Immature natural killer cell (primary cell): ENCODE results near the gene MORF4L1. TPM values are rescaled to one million over a fixed set of nuclear protein-coding genes. Genes with fewer than 3 reads are reported as not detected.
"Not testable (repeated sequence)": the region's sequence is repeated elsewhere in the genome, so short reads cannot be mapped to it uniquely, and the experiment has no call there.

ENCODE experiments used
- DNase-seq, 3 donors: peaks; one replicate each; pipeline ENCODE4 v3.0.0; 2022; ENCODE audit warnings: mixed read lengths in 1 of 3
- H3K27ac Mint-ChIP-seq, 6 donors: one replicate each; pipeline ENCODE4 v1.8.0; 2020; ENCODE audit warnings: mixed read lengths in 6 of 6, mild to moderate bottlenecking in 5 of 6, inconsistent platforms in 4 of 6, moderate library complexity in 3 of 6
- H3K27me3 Mint-ChIP-seq, 3 donors: one replicate each; pipeline ENCODE4 v1.8.0; 2020 to 2021; ENCODE audit warnings: low read depth in 3 of 3, mild to moderate bottlenecking in 3 of 3, mixed read lengths in 3 of 3, moderate library complexity in 3 of 3, inconsistent platforms in 1 of 3
- H3K36me3 Mint-ChIP-seq, 3 donors: one replicate each; pipeline ENCODE4 v1.8.0; 2020; ENCODE audit warnings: mixed read lengths in 3 of 3, inconsistent platforms in 2 of 3, mild to moderate bottlenecking in 2 of 3
- H3K4me1 Mint-ChIP-seq, 2 donors: one replicate each; pipeline ENCODE4 v1.8.0; 2020; ENCODE audit warnings: inconsistent platforms in 2 of 2, mild to moderate bottlenecking in 2 of 2, mixed read lengths in 2 of 2, moderate library complexity in 1 of 2
- H3K4me3 Mint-ChIP-seq, 5 donors: one replicate each; pipeline ENCODE4 v1.8.0; 2020; ENCODE audit warnings: mild to moderate bottlenecking in 5 of 5, mixed read lengths in 5 of 5, inconsistent platforms in 3 of 5, moderate library complexity in 3 of 5
- H3K9me3 Mint-ChIP-seq, 6 donors: one replicate each; pipeline ENCODE4 v1.8.0; 2020; ENCODE audit warnings: mild to moderate bottlenecking in 6 of 6, mixed read lengths in 6 of 6, inconsistent platforms in 4 of 6, moderate library complexity in 3 of 6
- polyA plus RNA-seq, 3 donors: library from polyadenylated mRNA; unstranded; fragments of 300-500 nt; fragmentation: Illumina TruSeq; gene quantifications; one replicate each; pipeline ENCODE4 v1.2.3, GENCODE V29; 2021

Gene MORF4L1
- polyA plus RNA-seq, 3 donors from 2014 or later, result 235 to 280 (median 253) TPM

DNA sequence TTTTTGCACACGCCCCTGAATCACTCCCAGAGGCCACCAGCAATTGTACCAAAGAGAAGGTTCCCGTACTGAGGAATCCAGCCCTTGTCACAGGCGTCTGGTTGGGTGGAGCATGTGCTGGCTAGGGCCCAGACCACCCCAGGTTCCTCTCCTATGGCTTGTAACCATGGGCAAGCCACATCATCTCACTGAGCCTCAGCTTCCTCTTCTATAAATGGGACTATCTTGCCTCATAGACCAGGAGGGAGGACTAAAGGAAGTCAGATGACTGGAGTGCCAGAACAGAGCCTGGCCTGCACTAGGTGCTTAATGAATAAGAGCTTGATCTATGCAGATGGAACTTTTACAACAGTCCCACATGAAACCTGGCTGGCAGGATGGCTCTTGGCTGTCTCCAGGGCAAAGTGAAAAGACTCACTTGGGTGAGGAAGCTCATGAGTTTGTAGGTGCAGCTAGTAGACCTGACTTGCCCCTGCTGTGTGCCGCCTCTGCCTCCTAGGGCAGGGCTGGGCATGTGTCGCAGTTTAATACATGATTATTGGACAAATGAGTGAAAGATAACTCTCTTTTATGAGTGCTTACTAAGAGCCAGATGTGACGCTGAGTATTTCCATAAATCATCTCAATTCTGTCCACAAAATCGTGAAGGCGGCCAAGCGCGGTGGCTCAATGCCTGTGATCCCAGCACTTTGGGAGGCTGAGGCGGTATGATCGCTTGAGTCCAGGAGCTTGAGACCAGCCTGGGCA lies 42.8 kb downstream of the MORF4L1 start:
- Mint-ChIP-seq H3K4me1 (peaks cover 8 to 27% of the 10 kb centered on the region in 2 donors), H3K27me3 (no peaks in the 10 kb centered on the region), H3K4me3 (no peak overlapping the region), H3K9me3 (no peaks in the 10 kb centered on the region), H3K36me3 (peaks cover 0 to 16% (median 3%) of the 10 kb centered on the region in 3 donors), H3K27ac (peak overlapping the region in 4 of 6 donors; percentile 9 to 18 (median 12))
- no peak for DNase-seq

DNA sequence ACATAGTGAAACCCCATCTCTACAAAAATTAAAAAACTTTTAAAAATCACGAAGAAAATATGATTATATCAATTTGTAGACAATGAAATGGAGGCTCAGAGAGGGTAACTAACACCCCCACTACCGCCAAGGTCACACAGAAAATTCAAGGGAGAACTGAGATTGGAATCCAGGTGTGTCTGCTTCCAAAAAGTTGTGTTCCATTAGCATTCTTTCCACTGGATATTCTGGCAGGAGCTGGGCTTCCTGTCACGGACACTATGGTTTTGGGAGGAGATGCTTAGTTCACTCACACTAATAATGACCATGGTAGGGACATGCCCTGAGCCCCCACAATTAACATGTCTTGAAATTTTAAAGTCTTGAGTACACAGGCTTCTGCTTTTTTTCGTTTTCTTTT lies 43.4 kb downstream of the MORF4L1 start:
- DNase-seq, result no peak
- Mint-ChIP-seq H3K36me3 (peaks cover 0 to 17% (median 3%) of the 10 kb centered on the region in 3 donors), H3K27ac (no peak overlapping the region), H3K4me3 (no peak overlapping the region), H3K27me3 (no peaks in the 10 kb centered on the region), H3K4me1 (peaks cover 4 to 21% of the 10 kb centered on the region in 2 donors), H3K9me3 (no peaks in the 10 kb centered on the region)

DNA sequence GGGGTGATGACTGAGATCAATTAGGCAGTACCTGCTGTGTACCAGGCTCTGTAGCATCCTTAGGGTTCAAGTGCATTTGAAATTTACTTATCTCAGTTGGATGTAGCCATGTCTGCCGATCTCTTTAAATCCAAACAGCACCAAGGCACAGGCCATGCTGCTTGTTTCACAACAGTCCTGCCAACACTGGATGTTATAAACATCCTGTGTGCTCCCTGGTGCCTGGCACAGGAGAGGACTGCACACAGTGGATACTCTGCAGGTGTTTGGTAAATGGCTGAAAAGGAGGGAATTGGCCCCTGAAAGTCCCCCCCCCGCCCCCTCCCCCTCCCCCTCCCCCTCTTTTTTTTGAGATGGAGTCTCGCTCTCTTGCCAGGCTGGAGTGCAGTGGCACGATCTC lies 45.2 kb downstream of the MORF4L1 start:
- no peaks in the 10 kb centered on the region for H3K9me3 Mint-ChIP-seq
- peaks cover 0 to 16% (median 0%) of the 10 kb centered on the region in 3 donors for H3K36me3 Mint-ChIP-seq
- H3K4me1 Mint-ChIP-seq, result peaks cover 4 to 6% of the 10 kb centered on the region in 2 donors
- H3K4me3 Mint-ChIP-seq, result no peak overlapping the region
- DNase-seq, result no peak
- H3K27me3 Mint-ChIP-seq, result no peaks in the 10 kb centered on the region
- H3K27ac Mint-ChIP-seq, result peak overlapping the region in 1 of 6 donors; percentile 16

DNA sequence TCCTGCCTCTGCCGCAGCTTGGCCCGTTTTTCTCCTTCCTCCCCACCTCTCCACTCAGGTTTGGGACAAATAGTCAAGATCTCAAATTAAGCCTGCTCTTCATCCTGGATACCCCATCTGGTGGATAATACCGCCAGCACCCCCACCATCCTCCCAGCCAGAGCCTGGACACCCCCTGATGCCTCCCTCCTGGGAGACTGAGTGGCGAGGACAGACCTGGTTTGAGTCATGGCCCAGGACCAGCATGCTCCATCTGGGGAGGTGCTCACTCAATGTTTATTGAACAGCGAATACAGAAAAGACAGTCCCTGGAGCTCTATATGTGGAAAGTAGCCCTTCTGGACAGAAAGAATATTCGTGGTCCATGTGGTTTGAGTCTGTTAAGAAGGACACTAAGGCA lies 48.8 kb downstream of the MORF4L1 start:
- DNase-seq, result no peak
- Mint-ChIP-seq H3K4me3 (no peak overlapping the region), H3K4me1 (peaks cover 0 to 1% of the 10 kb centered on the region in 2 donors), H3K27ac (no peak overlapping the region), H3K27me3 (peaks cover 0 to 1% (median 0%) of the 10 kb centered on the region in 3 donors), H3K9me3 (no peaks in the 10 kb centered on the region), H3K36me3 (peaks cover 0 to 14% (median 0%) of the 10 kb centered on the region in 3 donors)

DNA sequence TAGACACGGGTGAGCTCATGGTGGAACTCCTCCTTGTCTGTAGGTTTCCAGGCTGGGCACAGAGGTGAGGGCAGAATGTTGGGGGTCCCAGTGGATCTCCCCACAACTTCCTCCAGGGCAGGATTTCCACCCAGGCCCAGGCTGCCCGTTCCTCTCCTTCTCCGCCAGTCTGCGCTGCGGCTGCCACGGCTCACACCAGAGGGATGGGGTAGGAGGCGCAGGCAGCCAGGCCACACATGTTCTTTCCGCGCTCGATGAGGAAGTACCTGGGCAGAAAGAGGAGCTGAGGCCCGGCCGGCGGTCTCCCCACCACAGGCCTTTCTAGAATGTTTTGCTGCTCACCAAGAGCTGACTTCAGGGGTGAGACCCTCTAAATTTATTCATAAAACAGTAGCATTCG lies 49.2 kb downstream of the MORF4L1 start:
- H3K9me3 Mint-ChIP-seq, result no peaks in the 10 kb centered on the region
- H3K36me3 Mint-ChIP-seq, result peaks cover 0 to 14% (median 3%) of the 10 kb centered on the region in 3 donors
- DNase-seq, result no peak
- H3K4me1 Mint-ChIP-seq, result peaks cover 0 to 1% of the 10 kb centered on the region in 2 donors
- no peak overlapping the region for H3K4me3 Mint-ChIP-seq
- H3K27me3 Mint-ChIP-seq, result peaks cover 0 to 1% (median 0%) of the 10 kb centered on the region in 3 donors
- H3K27ac Mint-ChIP-seq, result no peak overlapping the region

DNA sequence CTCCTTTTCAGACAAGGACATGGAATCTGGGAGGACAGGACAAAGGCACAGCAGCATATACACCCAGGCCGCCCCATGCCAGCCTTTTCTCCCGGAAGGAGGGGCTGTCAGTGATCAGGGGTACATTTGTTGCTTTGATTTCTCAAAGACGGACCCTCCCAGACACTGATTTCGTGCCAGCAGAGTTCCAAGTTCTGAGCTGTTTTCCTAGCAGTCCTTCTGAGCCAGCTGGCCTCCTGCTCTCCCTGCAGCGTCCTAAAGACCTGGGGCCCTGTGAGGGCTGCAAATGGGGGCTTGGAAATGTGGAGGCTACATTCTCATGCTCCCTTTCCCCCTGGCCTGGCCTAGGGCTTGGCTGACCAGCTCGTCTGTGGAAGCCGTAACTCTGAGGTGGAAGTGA lies 49.8 kb downstream of the MORF4L1 start:
- Mint-ChIP-seq H3K36me3 (peaks cover 0 to 14% (median 4%) of the 10 kb centered on the region in 3 donors), H3K27ac (peak overlapping the region in 1 of 6 donors; percentile 45), H3K4me3 (no peak overlapping the region)

DNA sequence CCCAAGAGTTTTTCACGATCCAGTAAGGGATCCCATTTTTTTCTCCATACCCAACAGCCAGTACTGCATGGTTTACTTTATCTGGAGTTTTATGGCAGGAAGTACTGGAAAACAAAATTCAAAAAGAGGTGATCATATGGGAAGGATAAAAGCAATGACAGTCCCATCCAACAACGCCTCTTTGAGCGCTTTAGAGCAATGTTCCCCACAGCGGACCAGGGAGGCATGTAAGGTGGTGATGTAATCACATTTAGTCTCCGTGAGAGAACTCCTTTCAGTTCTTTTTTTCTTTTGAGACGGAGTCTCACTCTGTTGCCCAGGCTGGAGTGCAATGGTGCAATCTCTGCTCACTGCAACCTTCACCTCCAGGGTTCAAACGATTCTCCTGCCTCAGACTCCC lies 50.3 kb downstream of the MORF4L1 start:
- H3K27me3 Mint-ChIP-seq, result peaks cover 0 to 2% (median 1%) of the 10 kb centered on the region in 3 donors
- H3K36me3 Mint-ChIP-seq, result peaks cover 0 to 14% (median 4%) of the 10 kb centered on the region in 3 donors
- no peaks in the 10 kb centered on the region for H3K9me3 Mint-ChIP-seq
- no peak overlapping the region for H3K4me3 Mint-ChIP-seq
- peaks cover 0 to 1% of the 10 kb centered on the region in 2 donors for H3K4me1 Mint-ChIP-seq
- no peak overlapping the region for H3K27ac Mint-ChIP-seq
- no peak for DNase-seq

More for the DNA sequence above, 49.8 kb downstream of the MORF4L1 start:
- Mint-ChIP-seq H3K4me1 (peaks cover 0 to 1% of the 10 kb centered on the region in 2 donors), H3K9me3 (no peaks in the 10 kb centered on the region), H3K27me3 (peaks cover 0 to 2% (median 1%) of the 10 kb centered on the region in 3 donors)
- DNase-seq, result no peak

DNA sequence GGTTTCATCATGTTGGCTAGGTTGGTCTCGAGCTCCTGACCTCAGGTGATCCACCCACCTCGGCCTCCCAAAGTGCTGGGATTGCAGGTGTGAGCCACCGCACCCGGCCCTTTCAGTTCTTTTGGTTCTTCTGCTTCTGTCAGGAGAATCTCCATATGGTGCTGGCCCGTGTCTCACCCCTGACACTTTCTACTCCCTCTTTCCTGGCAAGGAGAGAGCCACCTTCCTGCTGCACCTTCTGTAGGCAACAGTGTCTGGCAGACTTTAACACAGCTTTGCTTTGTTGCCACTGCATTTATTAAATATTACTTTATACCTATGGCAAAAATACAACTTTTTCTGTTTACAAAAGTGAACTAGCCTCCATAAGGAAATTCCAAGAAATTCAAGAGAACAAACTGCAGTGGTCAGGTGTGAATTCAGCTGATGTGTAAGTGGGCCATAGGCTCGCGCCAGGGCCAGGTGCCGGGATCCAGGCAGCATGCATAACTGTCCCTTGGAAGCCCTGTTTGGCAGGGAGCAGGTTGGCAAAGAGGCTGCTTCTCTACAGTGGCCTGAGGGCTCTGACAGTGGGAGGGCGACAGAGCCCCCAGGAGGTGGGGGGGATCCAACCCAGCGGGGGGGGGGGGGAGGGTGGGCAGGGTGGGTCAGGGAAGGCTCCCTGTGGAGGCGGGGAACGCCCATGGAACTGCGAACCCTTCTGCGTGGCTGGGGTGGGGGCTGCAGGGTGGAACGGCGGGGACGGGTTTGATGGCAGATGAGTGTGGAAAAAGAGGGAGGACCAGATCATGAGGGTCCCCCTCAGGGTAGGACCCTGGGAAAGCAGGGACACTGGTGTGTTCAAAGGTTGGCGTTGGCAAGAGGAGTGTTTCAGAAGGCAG lies 51.0 kb downstream of the MORF4L1 start:
- H3K27ac Mint-ChIP-seq, result peak overlapping the region in 1 of 6 donors; percentile 69
- no peak overlapping the region for H3K4me3 Mint-ChIP-seq
- DNase-seq, result no peak
- peaks cover 0 to 14% (median 4%) of the 10 kb centered on the region in 3 donors for H3K36me3 Mint-ChIP-seq
- no peaks in the 10 kb centered on the region for H3K9me3 Mint-ChIP-seq
- H3K27me3 Mint-ChIP-seq, result peaks cover 0 to 2% (median 1%) of the 10 kb centered on the region in 3 donors
- peaks cover 0 to 1% of the 10 kb centered on the region in 2 donors for H3K4me1 Mint-ChIP-seq

DNA sequence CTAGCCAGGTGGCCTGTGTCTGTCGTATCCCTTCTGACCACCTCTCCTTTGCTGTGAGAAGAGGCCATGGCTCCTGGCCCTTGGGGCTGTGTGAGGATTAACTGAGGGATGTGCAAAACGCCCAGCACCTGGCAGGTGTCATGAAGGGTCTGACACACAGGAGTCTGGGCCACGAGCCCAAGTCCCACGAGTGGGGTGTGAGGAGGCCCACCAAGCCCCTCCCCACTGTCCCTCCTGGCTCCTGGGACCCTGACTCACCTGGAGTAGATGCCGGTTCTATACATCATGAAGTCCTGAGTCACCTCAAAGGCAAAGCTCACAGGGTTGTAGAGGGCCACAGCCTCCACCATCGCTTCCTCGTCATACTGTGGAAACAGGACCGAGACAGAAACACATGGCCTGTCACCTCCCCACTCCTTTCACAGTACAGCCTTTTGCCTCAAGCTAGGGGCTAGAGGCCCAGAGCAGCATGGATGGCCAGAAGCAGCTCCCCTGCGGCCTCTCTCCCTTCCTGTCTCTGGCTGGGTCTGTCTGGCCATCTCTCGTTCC lies 52.5 kb downstream of the MORF4L1 start:
- Mint-ChIP-seq H3K9me3 (no peaks in the 10 kb centered on the region), H3K4me3 (no peak overlapping the region), H3K36me3 (peaks cover 0 to 10% (median 4%) of the 10 kb centered on the region in 3 donors), H3K4me1 (peaks cover 0 to 1% of the 10 kb centered on the region in 2 donors), H3K27me3 (peaks cover 0 to 2% (median 1%) of the 10 kb centered on the region in 3 donors), H3K27ac (no peak overlapping the region)
- DNase-seq, result no peak

DNA sequence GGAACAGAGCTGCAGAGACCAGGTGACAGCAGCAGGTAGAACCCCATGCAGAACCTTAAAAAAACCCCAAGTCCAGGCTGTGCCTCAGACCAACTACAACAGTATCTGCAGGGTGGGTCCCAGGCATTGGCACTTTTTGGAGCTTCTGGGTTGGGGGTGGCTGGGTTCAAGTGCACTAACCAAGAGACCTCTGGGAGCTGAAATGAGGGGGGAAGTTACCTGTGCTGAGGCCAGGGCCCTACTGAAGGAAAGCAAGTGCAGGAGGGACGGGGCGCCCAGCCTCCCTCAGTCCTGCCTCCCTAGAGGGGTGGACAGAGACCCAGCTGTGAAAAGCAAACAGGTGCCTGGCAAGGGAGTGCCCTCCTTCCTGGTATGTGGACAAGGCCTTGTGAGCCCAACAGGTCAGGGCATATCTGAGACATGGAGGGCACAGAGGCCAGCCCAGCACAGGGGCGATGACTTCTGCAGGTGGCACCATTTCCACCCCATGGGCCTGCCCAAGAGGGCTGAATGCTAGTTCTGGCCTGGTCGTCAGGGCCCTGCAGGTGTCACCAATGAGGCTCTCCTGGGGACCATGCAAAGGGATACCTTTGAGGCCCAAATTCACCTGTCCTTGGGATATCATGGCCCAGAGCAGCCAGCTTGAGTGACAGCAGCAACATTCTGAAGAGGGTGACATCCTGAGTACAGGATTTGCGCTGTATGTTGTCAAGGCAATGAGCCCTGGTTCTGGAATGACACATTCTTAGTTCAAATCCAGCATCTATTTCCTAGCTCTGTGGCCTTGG lies 53.5 kb downstream of the MORF4L1 start:
- Mint-ChIP-seq H3K36me3 (peaks cover 0 to 8% (median 4%) of the 10 kb centered on the region in 3 donors), H3K27me3 (peaks cover 1 to 2% (median 2%) of the 10 kb centered on the region in 3 donors), H3K9me3 (no peaks in the 10 kb centered on the region), H3K4me3 (no peak overlapping the region), H3K27ac (no peak overlapping the region), H3K4me1 (peaks cover 0 to 1% of the 10 kb centered on the region in 2 donors)
- no peak for DNase-seq

DNA sequence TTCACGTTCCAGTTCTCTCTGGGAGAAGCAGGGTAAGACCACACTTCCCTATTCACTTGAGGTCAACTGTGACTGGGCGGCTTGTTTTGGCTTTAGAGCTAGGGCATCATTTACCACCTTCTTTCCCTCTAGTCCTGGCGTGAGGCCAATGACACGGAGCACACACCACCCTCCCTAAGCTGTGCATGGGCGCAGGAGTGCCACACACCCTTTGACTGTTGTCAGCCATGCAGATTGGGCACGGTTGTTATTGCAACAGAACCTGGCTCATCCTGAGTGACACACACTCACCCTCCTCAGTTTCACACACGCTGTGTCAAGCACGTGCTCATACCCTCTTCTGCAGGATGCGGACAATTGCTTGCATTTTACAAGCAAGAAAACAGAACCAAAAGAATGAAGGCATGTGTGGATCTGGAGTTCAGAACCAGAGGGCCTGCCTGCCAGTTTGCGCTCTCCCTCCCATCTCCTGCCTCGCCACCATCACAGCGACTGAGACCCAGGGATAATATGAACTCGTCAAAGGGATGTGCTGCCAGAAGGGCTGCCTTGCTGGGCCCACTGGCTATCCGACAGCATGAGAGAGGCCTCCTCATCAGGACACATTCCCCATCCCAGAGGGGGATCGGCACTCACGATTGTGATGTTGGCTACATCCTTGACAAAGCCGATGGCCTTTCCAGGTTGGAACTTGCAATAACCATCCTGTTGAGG lies 54.5 kb downstream of the MORF4L1 start:
- no peak overlapping the region for H3K4me3 Mint-ChIP-seq
- H3K27ac Mint-ChIP-seq, result no peak overlapping the region
- no peaks in the 10 kb centered on the region for H3K9me3 Mint-ChIP-seq
- H3K4me1 Mint-ChIP-seq, result peaks cover 0 to 1% of the 10 kb centered on the region in 2 donors
- H3K27me3 Mint-ChIP-seq, result peaks cover 1 to 2% (median 2%) of the 10 kb centered on the region in 3 donors
- H3K36me3 Mint-ChIP-seq, result peaks cover 0 to 4% (median 0%) of the 10 kb centered on the region in 3 donors
- DNase-seq, result no peak

DNA sequence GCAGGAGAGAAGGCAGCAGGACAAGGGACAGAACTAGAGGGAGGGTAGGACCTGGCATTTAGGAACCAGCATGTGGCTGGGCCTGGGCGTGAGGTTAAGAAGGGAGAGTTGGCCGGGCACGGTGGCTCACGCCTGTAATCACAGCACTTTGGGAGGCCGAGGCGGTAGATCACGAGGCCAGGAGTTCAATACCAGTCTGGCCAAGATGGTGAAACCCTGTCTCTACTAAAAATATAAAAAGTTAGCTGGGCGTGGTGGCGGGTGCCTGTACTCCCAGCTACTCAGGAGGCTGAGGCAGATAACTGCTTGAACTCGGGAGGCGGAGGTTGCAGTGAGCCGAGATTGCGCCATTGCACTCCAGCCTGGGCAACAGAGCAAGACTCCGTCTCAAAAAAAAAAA lies 55.5 kb downstream of the MORF4L1 start:
- H3K4me3 Mint-ChIP-seq, H3K27me3 Mint-ChIP-seq, DNase-seq, H3K4me1 Mint-ChIP-seq, H3K27ac Mint-ChIP-seq, H3K36me3 Mint-ChIP-seq, H3K9me3 Mint-ChIP-seq: not testable (repeated sequence)
